Right lobe of liver (tissue), 4 donors: ENCODE measurements around the gene RSU1.

Experiments
- POLR2A ChIP-seq: fragments of 450-650 bp; IDR thresholded peaks from one replicate; pipeline ENCODE4 v1.6.1; 2017; ENCODE audit warnings: antibody characterized with exemption, mild to moderate bottlenecking
- TF ChIP-seq, protein P1 (sequence below), 4 donors: fragments of 200-600 bp in 3 of 4; fragments of 450-650 bp in 1 of 4; IDR thresholded peaks; one replicate each; pipeline versions ENCODE4 v1.5.1 to v1.8.0; 2016 to 2022; ENCODE audit warnings: antibody characterized with exemption in 4 of 4, mild to moderate bottlenecking in 2 of 4
- donor health status: DM: no; HTN: no; CAD: no.
- donor health status: DM: no; HTN: no; CAD: no.
- donor health status: DM: no; HTN: yes; CAD: no.

DNA sequence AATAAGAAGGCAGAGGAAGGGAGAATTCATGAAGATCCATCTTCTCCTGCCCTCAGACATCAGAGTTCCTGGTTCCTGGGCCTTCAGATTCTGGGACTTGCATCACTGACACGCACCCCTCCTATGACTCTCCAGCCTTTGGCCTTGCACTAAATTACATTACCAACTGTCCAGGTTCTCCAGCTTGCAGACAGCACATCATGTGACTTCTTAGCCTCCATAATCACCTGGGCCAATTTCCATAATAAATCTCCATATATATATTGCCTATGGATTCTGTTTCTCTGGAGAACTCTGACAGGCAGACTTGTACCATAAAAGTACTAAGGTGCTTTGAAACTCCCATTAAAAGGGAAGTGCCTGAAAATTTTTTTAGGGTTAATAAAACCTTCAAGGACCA is 23.2 kb downstream of the RSU1 start:
- TF ChIP-seq, protein P1, sequence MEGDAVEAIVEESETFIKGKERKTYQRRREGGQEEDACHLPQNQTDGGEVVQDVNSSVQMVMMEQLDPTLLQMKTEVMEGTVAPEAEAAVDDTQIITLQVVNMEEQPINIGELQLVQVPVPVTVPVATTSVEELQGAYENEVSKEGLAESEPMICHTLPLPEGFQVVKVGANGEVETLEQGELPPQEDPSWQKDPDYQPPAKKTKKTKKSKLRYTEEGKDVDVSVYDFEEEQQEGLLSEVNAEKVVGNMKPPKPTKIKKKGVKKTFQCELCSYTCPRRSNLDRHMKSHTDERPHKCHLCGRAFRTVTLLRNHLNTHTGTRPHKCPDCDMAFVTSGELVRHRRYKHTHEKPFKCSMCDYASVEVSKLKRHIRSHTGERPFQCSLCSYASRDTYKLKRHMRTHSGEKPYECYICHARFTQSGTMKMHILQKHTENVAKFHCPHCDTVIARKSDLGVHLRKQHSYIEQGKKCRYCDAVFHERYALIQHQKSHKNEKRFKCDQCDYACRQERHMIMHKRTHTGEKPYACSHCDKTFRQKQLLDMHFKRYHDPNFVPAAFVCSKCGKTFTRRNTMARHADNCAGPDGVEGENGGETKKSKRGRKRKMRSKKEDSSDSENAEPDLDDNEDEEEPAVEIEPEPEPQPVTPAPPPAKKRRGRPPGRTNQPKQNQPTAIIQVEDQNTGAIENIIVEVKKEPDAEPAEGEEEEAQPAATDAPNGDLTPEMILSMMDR (IDR thresholded peaks at IDR 0.05), result no peak
- no peak for TF ChIP-seq POLR2A
